Ishikawa (cell line): ENCODE data around the gene CEP350.

Experiments
- CEBPB ChIP-seq: IDR thresholded peaks from 2 replicates; pipeline ENCODE4 v1.6.1; 2012
- EGR1 ChIP-seq: IDR thresholded peaks from 2 replicates; pipeline ENCODE4 v1.6.1; 2012
- EP300 ChIP-seq: IDR thresholded peaks from 2 replicates; pipeline ENCODE4 v1.6.1; 2012; ENCODE audit warnings: borderline replicate concordance
- MAX ChIP-seq: IDR thresholded peaks from 2 replicates; pipeline ENCODE4 v1.6.1; 2012
- NFIC ChIP-seq: IDR thresholded peaks from 2 replicates; pipeline ENCODE4 v1.6.1; 2012
- RAD21 ChIP-seq: IDR thresholded peaks from 2 replicates; pipeline ENCODE4 v1.6.1; 2012; ENCODE audit warnings: low read depth
- TAF1 ChIP-seq: IDR thresholded peaks from 2 replicates; pipeline ENCODE4 v1.6.1; 2012; ENCODE audit warnings: low read depth, mild to moderate bottlenecking
- TCF12 ChIP-seq: IDR thresholded peaks from 2 replicates; pipeline ENCODE4 v1.6.1; 2012; ENCODE audit warnings: low read depth
- TEAD4 ChIP-seq: IDR thresholded peaks from 2 replicates; pipeline ENCODE4 v1.6.1; 2012
- YY1 ChIP-seq: IDR thresholded peaks from 2 replicates; pipeline ENCODE4 v1.6.1; 2012; ENCODE audit warnings: low read depth
- ZBTB7A ChIP-seq: IDR thresholded peaks from 2 replicates; pipeline ENCODE4 v1.6.1; 2012; ENCODE audit warnings: low read depth
- TF ChIP-seq, protein P1 (sequence below): IDR thresholded peaks from 2 replicates; pipeline ENCODE4 v1.6.1; 2012
- TF ChIP-seq, protein P2 (sequence below): IDR thresholded peaks from 2 replicates; pipeline ENCODE4 v1.6.1; 2012; ENCODE audit warnings: low read depth, mild to moderate bottlenecking

DNA sequence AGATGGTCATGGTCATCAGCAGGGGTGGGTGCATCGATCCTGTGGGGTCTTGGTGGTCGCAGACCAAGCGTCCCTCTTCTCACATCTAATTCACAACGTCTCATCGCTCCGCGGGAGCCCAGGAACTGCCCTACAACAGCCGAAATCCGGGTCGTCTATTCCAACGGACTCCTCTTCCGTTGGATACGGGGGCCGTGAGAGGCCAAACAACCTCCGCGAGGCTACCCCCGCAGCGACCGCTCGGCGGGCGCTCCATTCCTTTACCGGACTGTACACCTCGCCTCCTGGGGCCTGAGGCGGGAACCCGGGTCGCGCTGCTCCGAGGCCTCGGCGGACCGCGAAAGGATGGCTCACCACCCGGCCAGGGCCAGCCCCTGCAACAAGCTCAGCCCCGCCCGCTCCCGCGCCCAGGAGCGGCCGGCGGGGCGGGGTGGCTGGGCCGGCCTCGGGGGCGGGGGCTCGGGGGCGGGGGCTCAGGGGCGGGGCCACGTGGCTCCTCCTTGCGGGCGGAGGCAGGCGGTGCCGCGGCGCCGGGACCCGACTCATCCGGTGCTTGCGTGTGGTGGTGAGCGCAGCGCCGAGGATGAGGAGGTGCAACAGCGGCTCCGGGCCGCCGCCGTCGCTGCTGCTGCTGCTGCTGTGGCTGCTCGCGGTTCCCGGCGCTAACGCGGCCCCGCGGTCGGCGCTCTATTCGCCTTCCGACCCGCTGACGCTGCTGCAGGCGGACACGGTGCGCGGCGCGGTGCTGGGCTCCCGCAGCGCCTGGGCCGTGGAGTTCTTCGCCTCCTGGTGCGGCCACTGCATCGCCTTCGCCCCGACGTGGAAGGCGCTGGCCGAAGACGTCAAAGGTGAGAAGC lies 199.9 kb downstream of the CEP350 start, which contains the start of gene QSOX1:
- no peak for TF ChIP-seq EGR1
- TF ChIP-seq ZBTB7A = 0 out of 2 replicates have a peak, but pooled peaks have one; percentile 15
- TF ChIP-seq MAX = peak; percentile 38; the same call in 1 of the 2 replicates
- no peak for TF ChIP-seq EP300
- TF ChIP-seq TEAD4 = no peak
- no peak for TF ChIP-seq RAD21
- TF ChIP-seq, protein P1, sequence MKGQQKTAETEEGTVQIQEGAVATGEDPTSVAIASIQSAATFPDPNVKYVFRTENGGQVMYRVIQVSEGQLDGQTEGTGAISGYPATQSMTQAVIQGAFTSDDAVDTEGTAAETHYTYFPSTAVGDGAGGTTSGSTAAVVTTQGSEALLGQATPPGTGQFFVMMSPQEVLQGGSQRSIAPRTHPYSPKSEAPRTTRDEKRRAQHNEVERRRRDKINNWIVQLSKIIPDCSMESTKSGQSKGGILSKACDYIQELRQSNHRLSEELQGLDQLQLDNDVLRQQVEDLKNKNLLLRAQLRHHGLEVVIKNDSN = peak; percentile 59
- TF ChIP-seq, protein P2, sequence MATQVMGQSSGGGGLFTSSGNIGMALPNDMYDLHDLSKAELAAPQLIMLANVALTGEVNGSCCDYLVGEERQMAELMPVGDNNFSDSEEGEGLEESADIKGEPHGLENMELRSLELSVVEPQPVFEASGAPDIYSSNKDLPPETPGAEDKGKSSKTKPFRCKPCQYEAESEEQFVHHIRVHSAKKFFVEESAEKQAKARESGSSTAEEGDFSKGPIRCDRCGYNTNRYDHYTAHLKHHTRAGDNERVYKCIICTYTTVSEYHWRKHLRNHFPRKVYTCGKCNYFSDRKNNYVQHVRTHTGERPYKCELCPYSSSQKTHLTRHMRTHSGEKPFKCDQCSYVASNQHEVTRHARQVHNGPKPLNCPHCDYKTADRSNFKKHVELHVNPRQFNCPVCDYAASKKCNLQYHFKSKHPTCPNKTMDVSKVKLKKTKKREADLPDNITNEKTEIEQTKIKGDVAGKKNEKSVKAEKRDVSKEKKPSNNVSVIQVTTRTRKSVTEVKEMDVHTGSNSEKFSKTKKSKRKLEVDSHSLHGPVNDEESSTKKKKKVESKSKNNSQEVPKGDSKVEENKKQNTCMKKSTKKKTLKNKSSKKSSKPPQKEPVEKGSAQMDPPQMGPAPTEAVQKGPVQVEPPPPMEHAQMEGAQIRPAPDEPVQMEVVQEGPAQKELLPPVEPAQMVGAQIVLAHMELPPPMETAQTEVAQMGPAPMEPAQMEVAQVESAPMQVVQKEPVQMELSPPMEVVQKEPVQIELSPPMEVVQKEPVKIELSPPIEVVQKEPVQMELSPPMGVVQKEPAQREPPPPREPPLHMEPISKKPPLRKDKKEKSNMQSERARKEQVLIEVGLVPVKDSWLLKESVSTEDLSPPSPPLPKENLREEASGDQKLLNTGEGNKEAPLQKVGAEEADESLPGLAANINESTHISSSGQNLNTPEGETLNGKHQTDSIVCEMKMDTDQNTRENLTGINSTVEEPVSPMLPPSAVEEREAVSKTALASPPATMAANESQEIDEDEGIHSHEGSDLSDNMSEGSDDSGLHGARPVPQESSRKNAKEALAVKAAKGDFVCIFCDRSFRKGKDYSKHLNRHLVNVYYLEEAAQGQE = no peak
- TF ChIP-seq YY1 = peak; percentile 34; the same call in 1 of the 2 replicates
- peak; percentile 67; the same call in 1 of the 2 replicates for TF ChIP-seq TAF1
- TF ChIP-seq CEBPB = no peak
- no peak for TF ChIP-seq TCF12
- TF ChIP-seq NFIC = no peak
